H9 (cell line): Measurements from ENCODE around the gene APOL2. TPM values are rescaled to one million over a fixed set of nuclear protein-coding genes. Genes with fewer than 3 reads are reported as not detected.
"Not testable (repeated sequence)": the region's sequence is repeated elsewhere in the genome, so short reads cannot be mapped to it uniquely, and the experiment has no call there.

Experiments used
- DNase-seq: peaks from one replicate; pipeline ENCODE4 v3.0.0-alpha.2; 2017
- H2AFZ ChIP-seq: one replicate; pipeline ENCODE4 v1.6.1; 2013; ENCODE audit warnings: mild to moderate bottlenecking, low read length, control low read depth, moderate library complexity
- H2AK5ac ChIP-seq: 2 replicates; pipeline ENCODE4 v1.6.1; 2013; ENCODE audit warnings: low read length, control low read depth, mixed read lengths; ENCODE audit not compliant: insufficient read length
- H2BK120ac ChIP-seq: one replicate; pipeline ENCODE4 v1.6.1; 2013; ENCODE audit warnings: low read depth, mild to moderate bottlenecking, low read length, control low read depth, inconsistent platforms; ENCODE audit not compliant: poor library complexity, severe bottlenecking
- H2BK12ac ChIP-seq: 2 replicates; pipeline ENCODE4 v1.6.1; 2013; ENCODE audit warnings: low read length, control low read depth, mixed read lengths, low read depth; ENCODE audit not compliant: insufficient read length
- H2BK15ac ChIP-seq: 2 replicates; pipeline ENCODE4 v1.6.1; 2013; ENCODE audit warnings: low read depth, low read length, control low read depth
- H2BK20ac ChIP-seq: one replicate; pipeline ENCODE4 v1.6.1; 2013; ENCODE audit warnings: low read depth, mild to moderate bottlenecking, low read length, control low read depth, inconsistent platforms; ENCODE audit not compliant: poor library complexity, severe bottlenecking
- H2BK5ac ChIP-seq: 2 replicates; pipeline ENCODE4 v1.6.1; 2013; ENCODE audit warnings: low read length, control low read depth, mixed read lengths; ENCODE audit not compliant: insufficient read length
- H3K14ac ChIP-seq: 2 replicates; pipeline ENCODE4 v1.6.1; 2013; ENCODE audit warnings: low read length, control low read depth; ENCODE audit not compliant: insufficient read depth
- H3K18ac ChIP-seq: 2 replicates; pipeline ENCODE4 v1.6.1; 2013; ENCODE audit warnings: low read depth, mild to moderate bottlenecking, mixed read lengths, low read length, control low read depth; ENCODE audit not compliant: insufficient read length
- H3K23ac ChIP-seq: 2 replicates; pipeline ENCODE4 v1.6.1; 2013; ENCODE audit warnings: low read length, control low read depth, mixed read lengths, low read depth; ENCODE audit not compliant: insufficient read length
- H3K23me2 ChIP-seq: 2 replicates; pipeline ENCODE4 v1.6.1; 2013; ENCODE audit warnings: low read depth, mild to moderate bottlenecking, mixed read lengths, low read length, control low read depth; ENCODE audit not compliant: insufficient read length, poor library complexity, severe bottlenecking
- H3K27ac ChIP-seq: 2 replicates; pipeline ENCODE4 v1.5.1; 2013; ENCODE audit warnings: low read length, control low read depth, mixed read lengths, low read depth; ENCODE audit not compliant: insufficient read length
- H3K27me3 ChIP-seq: 2 replicates; pipeline ENCODE4 v1.6.1; 2013; ENCODE audit warnings: low read length, control low read depth, inconsistent platforms; ENCODE audit not compliant: insufficient read depth
- H3K4ac ChIP-seq: 2 replicates; pipeline ENCODE4 v1.6.1; 2013; ENCODE audit warnings: low read depth, mild to moderate bottlenecking, control low read depth, inconsistent platforms, low read length, moderate library complexity
- H3K4me1 ChIP-seq: 2 replicates; pipeline ENCODE4 v1.6.1; 2013; ENCODE audit warnings: low read length, control low read depth, inconsistent platforms; ENCODE audit not compliant: insufficient read depth
- H3K4me2 ChIP-seq: 2 replicates; pipeline ENCODE4 v1.6.1; 2013; ENCODE audit warnings: low read length, control low read depth, mixed read lengths; ENCODE audit not compliant: insufficient read length, insufficient read depth
- H3K56ac ChIP-seq: 2 replicates; pipeline ENCODE4 v1.6.1; 2013; ENCODE audit warnings: low read depth, mild to moderate bottlenecking, mixed read lengths, low read length, control low read depth; ENCODE audit not compliant: insufficient read length
- H3K79me1 ChIP-seq: 2 replicates; pipeline ENCODE4 v1.6.1; 2013; ENCODE audit warnings: low read depth, mild to moderate bottlenecking, moderate library complexity, low read length, control low read depth, inconsistent platforms; ENCODE audit not compliant: insufficient read depth, poor library complexity, severe bottlenecking
- H3K79me2 ChIP-seq: 2 replicates; pipeline ENCODE4 v1.6.1; 2013; ENCODE audit warnings: low read length, control low read depth, inconsistent platforms; ENCODE audit not compliant: insufficient read depth
- H3K9ac ChIP-seq: 2 replicates; pipeline ENCODE4 v1.6.1; 2013; ENCODE audit warnings: low read length, control low read depth, mixed read lengths; ENCODE audit not compliant: insufficient read length; ENCODE audit errors: extremely low read depth
- H3K9me3 ChIP-seq: one replicate; pipeline ENCODE4 v1.6.1; 2013; ENCODE audit warnings: low read depth, low read length, inconsistent platforms; ENCODE audit not compliant: control insufficient read depth
- H3T11ph ChIP-seq: one replicate; pipeline ENCODE4 v1.6.1; 2013; ENCODE audit warnings: mild to moderate bottlenecking, low read length, control low read depth, inconsistent platforms
- H4K20me1 ChIP-seq: one replicate; pipeline ENCODE4 v1.6.1; 2013; ENCODE audit not compliant: control insufficient read depth, insufficient read length, insufficient read depth
- H4K5ac ChIP-seq: 2 replicates; pipeline ENCODE4 v1.6.1; 2013; ENCODE audit warnings: low read depth, mild to moderate bottlenecking, mixed read lengths, low read length, control low read depth; ENCODE audit not compliant: insufficient read length
- H4K8ac ChIP-seq: replicated peaks from 2 replicates; pipeline ENCODE4 v1.6.1; 2013; ENCODE audit warnings: low read length, control low read depth, mixed read lengths, low read depth; ENCODE audit not compliant: insufficient read length
- H4K91ac ChIP-seq: 2 replicates; pipeline ENCODE4 v1.6.1; 2013; ENCODE audit warnings: low read depth, mild to moderate bottlenecking, moderate library complexity, mixed read lengths, low read length, control low read depth; ENCODE audit not compliant: insufficient read length
- H3K27ac Mint-ChIP-seq, 3 experiments: 2 replicates in 2 of 3; 3 replicates in 1 of 3; pipeline ENCODE4 v1.8.0; 2020 to 2021; ENCODE audit warnings: mixed read lengths in 3 of 3, mild to moderate bottlenecking in 1 of 3, moderate library complexity in 1 of 3
- H3K27me3 Mint-ChIP-seq: 2 replicates; pipeline ENCODE4 v1.8.0; 2021; ENCODE audit warnings: low read depth, mild to moderate bottlenecking, moderate library complexity, mixed read lengths
- H3K36me3 Mint-ChIP-seq, 3 experiments: 2 replicates in 2 of 3; 3 replicates in 1 of 3; pipeline ENCODE4 v1.8.0; 2020 to 2021; ENCODE audit warnings: low read depth in 3 of 3, mixed read lengths in 3 of 3; ENCODE audit not compliant: insufficient read depth in 1 of 3
- H3K4me1 Mint-ChIP-seq, 2 experiments: 2 replicates each; pipeline ENCODE4 v1.8.0; 2020; ENCODE audit warnings: mixed read lengths in 2 of 2
- H3K4me3 Mint-ChIP-seq, 2 experiments: 2 replicates in 1 of 2; 3 replicates in 1 of 2; pipeline ENCODE4 v1.8.0; 2020 to 2021; ENCODE audit warnings: mild to moderate bottlenecking in 2 of 2, mixed read lengths in 2 of 2, moderate library complexity in 1 of 2
- H3K9me3 Mint-ChIP-seq, 2 experiments: 2 replicates in 1 of 2; 3 replicates in 1 of 2; pipeline ENCODE4 v1.8.0; 2020; ENCODE audit warnings: mild to moderate bottlenecking in 2 of 2, mixed read lengths in 2 of 2, moderate library complexity in 1 of 2
- WGBS: extraction: QIAGEN DNeasy Blood & Tissue Kit; methylation state at CpG from one replicate; pipeline ENCODE4 v1.1.7; 2013; ENCODE audit warnings: missing lambda C conversion rate, low lambda C conversion rate, mixed read lengths; ENCODE audit not compliant: insufficient read length; ENCODE audit errors: extremely low coverage; 5-methylcytosine and 5-hydroxymethylcytosine counted together
- total RNA-seq: library from RNA; stranded (reverse); gene quantifications from 2 replicates; pipeline ENCODE4 v1.2.1, GENCODE V29; 2021
- TF ChIP-seq, protein P1 (sequence below): fragments of 200-600 bp; sonication (generic); conservative IDR thresholded peaks from 3 replicates; pipeline ENCODE4 v1.8.0; 2021; ENCODE audit warnings: antibody characterized with exemption, mild to moderate bottlenecking

Gene APOL2
- total RNA-seq, 1 experiment from 2014 or later = 15.6 TPM

DNA sequence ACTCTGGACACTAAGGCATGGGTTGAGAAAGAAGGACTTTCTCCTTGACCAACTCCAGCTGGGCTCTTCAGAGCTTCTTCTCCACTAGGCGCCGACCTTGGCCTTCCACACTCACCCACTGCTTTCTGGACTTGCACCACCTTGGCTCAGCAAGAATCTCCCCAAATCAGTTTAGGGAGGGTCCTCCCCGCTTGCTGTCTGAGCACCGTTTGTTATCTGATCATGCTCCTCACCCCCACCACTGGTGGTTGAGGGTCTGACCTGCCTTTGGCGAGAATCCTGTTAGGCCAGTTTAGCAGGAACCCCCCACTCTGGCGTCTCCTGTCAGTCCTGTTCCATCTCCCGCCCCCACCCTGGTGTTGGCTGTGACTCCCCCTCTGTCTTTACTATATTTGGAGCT lies 10.4 kb downstream of the APOL2 start:
- H3K27me3 ChIP-seq = no peaks in the 10 kb centered on the region
- no peaks in the 10 kb centered on the region for H4K20me1 ChIP-seq
- H3K79me1 ChIP-seq = no peaks in the 10 kb centered on the region
- Mint-ChIP-seq H3K27me3 (no peaks in the 10 kb centered on the region), H3K4me1 (peaks cover 4 to 13% of the 10 kb centered on the region in 2 experiments), H3K27ac (peak overlapping the region in 1 of 3 experiments; percentile 68; a peak in 2 of 7 replicates), H3K36me3 (peaks cover 10 to 53% (median 38%) of the 10 kb centered on the region in 3 experiments), H3K4me3 (no peak overlapping the region), H3K9me3 (no peaks in the 10 kb centered on the region)
- no peak overlapping the region for H3K4me2 ChIP-seq
- WGBS = no CpG with 5 or more reads among the region's 7 CpGs
- H3K23ac ChIP-seq = no peak overlapping the region
- no peak for DNase-seq
- H4K8ac ChIP-seq = no peak overlapping the region
- H3K79me2 ChIP-seq = no peaks in the 10 kb centered on the region
- no peak overlapping the region for H2BK5ac ChIP-seq
- H3K18ac ChIP-seq = no peak overlapping the region
- no peak overlapping the region for H2BK20ac ChIP-seq
- H2BK15ac ChIP-seq = no peak overlapping the region
- H3K9me3 ChIP-seq = no peaks in the 10 kb centered on the region
- H2AK5ac ChIP-seq = no peak overlapping the region
- H3K27ac ChIP-seq = no peak overlapping the region
- no peak overlapping the region for H4K91ac ChIP-seq
- no peak overlapping the region for H3K9ac ChIP-seq
- H3K23me2 ChIP-seq = no peaks in the 10 kb centered on the region
- H3K14ac ChIP-seq = no peak overlapping the region
- no peaks in the 10 kb centered on the region for H3K4me1 ChIP-seq
- H3T11ph ChIP-seq = no peak overlapping the region
- no peak overlapping the region for H2BK120ac ChIP-seq
- H2BK12ac ChIP-seq = no peak overlapping the region
- no peak overlapping the region for H2AFZ ChIP-seq
- H3K4ac ChIP-seq = no peak overlapping the region
- H4K5ac ChIP-seq = no peak overlapping the region
- no peak overlapping the region for H3K56ac ChIP-seq
- TF ChIP-seq, protein P1, sequence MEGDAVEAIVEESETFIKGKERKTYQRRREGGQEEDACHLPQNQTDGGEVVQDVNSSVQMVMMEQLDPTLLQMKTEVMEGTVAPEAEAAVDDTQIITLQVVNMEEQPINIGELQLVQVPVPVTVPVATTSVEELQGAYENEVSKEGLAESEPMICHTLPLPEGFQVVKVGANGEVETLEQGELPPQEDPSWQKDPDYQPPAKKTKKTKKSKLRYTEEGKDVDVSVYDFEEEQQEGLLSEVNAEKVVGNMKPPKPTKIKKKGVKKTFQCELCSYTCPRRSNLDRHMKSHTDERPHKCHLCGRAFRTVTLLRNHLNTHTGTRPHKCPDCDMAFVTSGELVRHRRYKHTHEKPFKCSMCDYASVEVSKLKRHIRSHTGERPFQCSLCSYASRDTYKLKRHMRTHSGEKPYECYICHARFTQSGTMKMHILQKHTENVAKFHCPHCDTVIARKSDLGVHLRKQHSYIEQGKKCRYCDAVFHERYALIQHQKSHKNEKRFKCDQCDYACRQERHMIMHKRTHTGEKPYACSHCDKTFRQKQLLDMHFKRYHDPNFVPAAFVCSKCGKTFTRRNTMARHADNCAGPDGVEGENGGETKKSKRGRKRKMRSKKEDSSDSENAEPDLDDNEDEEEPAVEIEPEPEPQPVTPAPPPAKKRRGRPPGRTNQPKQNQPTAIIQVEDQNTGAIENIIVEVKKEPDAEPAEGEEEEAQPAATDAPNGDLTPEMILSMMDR = no peak

DNA sequence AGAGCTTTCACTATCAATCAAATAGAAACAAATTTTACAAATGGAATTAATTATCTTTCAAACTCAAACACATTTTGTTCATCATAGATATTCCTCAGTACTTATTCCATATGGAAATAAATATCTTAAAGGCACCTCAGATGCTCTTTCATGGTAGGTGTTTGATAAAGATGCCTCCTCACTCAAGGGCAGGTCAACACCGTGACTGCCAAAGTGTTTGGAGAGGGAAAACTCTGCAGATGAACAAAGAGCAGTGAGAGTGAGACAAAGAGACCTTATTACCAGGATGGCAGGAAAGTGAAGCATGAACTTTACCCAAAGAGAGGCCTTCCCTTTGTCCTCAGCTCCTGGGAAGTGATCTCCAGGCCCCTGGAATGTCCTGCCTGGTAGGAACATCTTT lies 11.0 kb downstream of the APOL2 start:
- Mint-ChIP-seq H3K4me1 (peaks cover 4 to 13% of the 10 kb centered on the region in 2 experiments), H3K36me3 (peaks cover 10 to 53% (median 38%) of the 10 kb centered on the region in 3 experiments)
- not testable (repeated sequence) for H4K91ac ChIP-seq, H3K79me1 ChIP-seq, H3K9me3 ChIP-seq, H3T11ph ChIP-seq, H3K23ac ChIP-seq, H3K14ac ChIP-seq, H3K79me2 ChIP-seq, DNase-seq, H2BK5ac ChIP-seq, H2BK15ac ChIP-seq, H3K9me3 Mint-ChIP-seq, H3K27me3 ChIP-seq, H3K56ac ChIP-seq, H3K4me1 ChIP-seq, H3K27ac ChIP-seq, H4K5ac ChIP-seq, H4K20me1 ChIP-seq, H3K27me3 Mint-ChIP-seq, H2BK12ac ChIP-seq, H3K9ac ChIP-seq, H3K18ac ChIP-seq, H3K4me3 Mint-ChIP-seq, H2AK5ac ChIP-seq, H2BK120ac ChIP-seq, H2AFZ ChIP-seq, H2BK20ac ChIP-seq, H3K4me2 ChIP-seq, H3K23me2 ChIP-seq, H4K8ac ChIP-seq, H3K4ac ChIP-seq, H3K27ac Mint-ChIP-seq
- WGBS = no CpG with 5 or more reads among the region's 1 CpG
